ENCODE measurements around the gene FHDC1.

The FHDC1 gene

DNA sequence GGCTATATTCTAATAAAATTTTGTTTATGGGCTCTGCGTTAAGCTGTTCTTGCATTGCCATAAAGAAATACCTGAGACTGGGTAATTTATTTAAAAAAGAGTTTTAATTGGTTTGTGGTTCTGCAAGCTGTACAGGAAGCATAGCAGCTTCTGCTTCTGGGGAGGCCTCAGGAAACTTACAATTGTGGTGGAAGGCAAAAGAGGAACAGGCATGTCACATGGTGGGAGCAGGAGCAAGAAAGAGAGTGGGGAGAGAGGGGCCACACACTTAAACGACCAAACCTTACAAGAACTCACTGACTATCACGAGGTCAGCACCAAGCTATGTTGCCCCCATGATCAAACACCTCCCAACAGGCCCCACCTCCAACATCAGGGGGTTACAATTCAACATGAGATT lies 74.0 kb downstream of the FHDC1 start:
- no peak for DNase-seq

DNA sequence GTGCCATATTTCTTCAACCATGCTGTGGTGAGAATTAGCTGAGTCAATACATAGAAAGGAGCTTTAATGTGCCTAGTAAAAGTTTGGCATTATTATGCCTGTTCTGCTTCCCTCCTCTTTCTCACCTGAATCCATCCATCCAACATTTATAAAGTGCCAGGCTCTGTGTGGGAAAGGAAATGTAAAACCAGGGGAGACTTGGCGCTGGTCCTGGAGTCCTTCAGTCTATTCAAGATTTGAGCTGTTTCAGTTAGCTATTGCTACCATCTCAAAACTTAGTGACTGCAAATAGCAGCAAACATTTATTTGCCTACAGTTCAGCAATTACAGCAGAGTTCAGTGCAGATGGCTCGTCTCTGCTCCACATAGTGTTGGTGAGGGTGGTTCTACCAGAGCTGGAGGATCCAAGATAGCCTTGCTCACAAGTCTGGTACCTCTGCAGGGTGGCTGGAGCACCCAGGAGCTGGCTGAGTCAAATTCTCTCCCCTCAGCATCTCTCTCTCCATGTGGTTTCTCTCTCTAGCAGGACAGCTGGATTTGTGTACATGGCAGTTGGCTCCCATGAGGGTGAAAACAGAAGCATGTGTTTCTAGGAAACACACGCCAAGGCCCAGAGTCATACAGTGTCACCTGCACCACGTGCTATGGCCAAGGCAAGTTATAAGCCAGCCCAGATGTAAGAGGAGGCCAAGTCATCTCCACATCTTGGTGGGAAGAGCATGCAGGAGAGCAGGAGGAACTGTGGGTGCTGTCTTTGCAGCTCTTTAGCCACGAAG lies 77.3 kb downstream of the FHDC1 start:
- no peak for DNase-seq

DNA sequence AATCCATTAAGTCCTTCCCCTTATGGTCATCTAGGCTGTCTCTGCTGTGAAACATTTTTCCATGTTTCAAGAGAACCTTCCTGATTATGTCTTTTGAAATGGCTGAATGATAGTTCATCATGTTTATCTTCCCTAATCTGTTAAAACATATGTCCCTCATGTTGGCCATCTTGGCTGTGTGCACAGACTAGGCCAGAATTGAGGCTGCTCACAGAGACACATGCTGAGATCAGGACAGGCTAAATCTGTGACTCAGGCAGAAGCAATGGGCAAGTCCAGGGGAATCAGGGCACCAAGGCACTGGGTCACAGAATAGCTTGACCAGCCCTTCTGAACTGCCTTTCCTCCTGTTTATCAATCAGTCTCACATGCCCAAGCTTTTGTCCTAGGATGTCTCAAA lies 78.3 kb downstream of the FHDC1 start:
- DNase-seq = no peak

DNA sequence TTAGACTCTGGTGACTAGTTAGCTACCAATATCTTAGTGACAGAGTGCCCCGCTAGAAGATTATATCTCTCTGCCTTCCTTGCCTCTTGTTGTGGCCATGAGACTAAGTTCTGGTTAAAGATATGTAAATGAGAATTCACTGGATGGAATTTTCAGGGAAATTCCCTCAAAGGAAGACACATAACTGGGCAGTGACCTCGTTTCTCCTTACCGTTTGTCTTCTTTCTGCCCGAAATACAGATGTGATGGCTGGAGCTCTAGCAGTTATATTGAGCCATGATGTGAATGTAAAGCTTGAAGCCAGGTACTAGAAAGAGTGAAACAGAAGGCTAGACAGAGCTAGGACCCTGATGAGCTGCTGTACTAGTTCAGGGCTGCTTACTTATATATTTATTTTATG lies 80.5 kb downstream of the FHDC1 start:
- DNase-seq = no peak

DNA sequence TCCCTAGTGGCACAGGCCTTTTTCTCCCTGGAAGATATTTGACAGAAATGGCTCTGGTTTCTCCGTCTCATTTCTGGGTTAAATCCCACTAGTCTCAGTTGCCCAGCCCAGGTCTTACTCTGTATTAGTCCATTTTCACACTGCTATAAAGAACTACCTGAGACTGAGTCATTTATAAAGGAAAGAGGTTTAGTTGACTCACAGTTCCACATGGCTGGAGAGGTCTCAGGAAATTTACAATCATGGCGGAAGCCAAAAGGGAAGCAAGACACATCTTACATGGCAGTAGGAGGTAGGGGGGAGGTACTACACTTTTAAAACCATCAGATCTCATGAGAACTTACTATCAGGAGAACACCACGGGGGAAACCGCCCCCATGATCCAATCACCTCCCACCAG lies 81.9 kb downstream of the FHDC1 start:
- no peak for DNase-seq

DNA sequence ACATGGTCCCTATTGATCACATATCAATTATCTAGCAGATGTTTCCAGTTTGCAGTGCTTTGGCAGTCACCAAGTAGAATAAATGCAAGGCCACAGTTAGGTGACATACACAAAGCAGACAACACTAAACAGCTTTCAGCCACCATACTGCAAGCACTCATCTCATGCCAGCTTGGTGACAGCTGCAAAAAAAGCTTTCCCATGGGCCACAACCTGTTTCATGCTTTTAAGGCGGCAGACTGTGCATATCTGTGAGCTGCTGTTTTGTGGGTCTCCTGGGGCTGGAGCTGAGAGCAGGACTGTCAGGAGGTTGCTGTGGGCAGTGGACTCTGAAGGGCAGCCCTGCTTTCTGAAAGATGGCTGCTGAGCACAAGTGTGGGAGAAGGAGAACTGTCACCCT lies 82.6 kb downstream of the FHDC1 start:
- no peak for DNase-seq

DNA sequence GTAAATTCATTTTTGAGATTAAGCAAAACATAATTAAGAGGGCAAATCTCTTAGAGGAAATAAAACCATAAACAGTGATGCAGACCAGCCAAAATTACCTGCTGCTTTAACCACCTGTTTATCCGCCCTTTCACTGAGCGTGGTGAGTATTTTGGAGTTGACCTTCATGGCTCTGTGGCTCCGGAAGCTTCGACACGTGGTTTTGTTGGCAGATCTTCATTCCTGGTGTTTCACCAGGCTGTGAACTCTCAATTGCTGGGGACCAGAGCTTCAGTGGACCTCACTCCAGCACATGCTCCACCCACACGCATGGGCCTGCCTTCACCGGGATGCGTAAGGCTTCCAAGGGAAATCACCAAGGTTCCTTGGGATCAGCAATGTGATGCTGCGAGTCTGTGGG lies 83.8 kb downstream of the FHDC1 start:
- DNase-seq = no peak

DNA sequence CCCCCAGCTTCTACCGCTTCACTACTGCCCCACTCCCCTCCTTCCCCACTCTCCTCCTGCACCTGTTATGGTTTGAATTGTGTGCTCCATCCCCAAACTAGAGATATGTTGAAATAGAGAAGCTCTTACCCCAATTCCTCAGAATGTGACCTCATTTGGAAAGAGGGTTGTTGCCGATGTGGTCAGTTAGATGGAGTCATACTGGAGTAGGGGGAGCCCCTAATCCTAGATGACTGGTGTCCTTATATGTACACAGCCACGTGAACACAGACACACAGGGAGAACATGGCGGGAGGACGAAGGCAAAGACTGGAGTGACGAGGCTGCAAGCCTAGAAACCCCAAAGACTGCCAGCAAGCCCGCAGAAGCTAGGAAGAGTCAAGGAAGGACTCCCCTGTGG lies 84.3 kb downstream of the FHDC1 start:
- DNase-seq = no peak

DNA sequence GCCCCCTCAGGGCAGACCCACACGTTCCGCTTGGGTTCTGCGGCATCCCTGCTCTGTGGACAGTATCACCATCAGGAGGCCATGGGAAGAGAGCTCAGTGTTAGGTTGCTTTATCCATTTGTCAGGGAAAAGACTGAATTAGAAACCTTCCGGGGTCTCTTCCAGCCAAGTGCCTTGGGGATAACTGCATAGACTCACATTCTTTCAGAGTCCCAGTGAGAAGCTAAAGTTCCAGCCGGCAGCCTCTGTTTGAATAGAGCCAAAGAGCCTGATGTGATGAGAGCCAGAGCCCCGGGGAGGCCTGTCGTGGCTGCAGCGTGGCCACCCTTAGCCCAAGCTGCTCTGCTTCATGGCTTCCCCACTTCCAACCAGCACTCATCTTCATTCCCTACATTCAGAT lies 85.2 kb downstream of the FHDC1 start:
- DNase-seq = no peak

DNA sequence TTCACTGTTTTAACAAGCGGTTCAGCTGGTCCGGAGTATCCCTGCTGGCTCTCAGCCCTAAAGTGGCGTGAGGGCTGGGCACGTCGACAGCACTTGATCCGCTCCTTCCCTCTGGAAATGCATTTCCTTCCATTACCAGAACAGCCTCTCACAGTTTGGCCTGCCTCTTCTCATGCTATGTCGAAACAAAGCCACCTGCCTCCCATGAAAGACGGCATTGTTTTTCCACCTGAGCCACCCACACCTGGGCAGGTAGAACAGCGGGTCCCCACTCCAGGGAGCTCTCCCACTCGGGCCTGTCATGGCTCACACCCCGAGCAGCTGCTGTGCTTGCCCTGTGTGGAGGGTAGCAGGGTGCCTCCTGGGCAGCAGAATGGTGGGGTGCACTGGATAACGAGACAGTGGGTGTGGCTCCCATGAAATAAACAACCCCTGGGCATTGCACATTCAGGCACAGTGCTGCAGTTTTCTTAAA lies 86.2 kb downstream of the FHDC1 start:
- no peak for DNase-seq

DNA sequence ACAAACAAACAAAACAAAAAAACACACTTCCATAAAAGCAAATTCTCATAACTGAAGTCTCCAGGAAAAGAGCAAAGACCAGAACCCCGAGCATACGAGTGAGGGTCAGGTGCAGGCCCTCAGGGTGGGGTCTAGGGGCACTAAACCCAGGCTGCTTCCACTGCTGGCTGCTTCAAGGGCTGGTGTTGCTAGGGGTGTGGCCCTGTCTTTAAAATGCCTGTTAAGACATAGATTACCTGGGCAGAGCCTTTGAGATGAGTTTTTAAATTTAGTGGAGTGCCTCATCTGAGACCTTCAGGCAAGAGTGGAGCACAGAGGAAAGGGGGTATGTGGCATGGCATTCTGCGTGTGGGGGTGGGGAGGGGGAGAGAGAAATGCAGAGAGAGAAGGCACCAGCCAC lies 87.0 kb downstream of the FHDC1 start:
- no peak for DNase-seq

DNA sequence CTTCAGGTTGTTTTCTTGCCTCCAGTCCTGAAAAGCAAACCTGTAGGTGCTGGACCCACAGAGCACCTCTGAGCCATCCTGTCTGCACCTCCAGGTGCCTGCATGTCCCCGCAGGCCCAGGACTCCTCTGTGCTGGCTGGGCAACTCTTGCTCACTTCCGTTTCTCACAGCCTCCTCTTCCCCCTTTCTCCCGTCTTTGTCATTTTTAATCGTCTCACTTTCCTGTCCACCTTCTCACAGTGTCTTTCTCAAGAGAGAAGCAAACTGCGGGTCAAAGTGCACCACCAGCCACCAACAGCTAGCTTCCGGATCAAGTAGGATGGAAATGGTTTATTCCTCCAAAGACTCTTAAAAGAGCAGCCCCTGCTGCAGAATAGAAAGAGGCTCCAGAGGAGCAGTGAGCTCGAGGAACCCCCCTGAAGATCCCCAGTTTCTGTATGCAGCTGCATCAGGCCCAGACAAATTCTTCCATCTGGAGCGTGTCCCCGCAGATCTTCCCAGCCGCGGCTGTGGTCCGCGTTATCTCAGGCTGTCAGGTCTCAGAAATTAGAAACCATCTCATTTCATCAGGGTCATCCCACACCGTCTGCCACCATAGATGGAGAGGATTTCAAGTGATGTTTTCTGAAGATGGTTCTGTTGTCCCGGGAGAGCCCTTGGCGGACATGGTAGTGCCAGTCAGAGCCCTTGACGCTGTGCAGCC lies 87.7 kb downstream of the FHDC1 start:
- DNase-seq = no peak

DNA sequence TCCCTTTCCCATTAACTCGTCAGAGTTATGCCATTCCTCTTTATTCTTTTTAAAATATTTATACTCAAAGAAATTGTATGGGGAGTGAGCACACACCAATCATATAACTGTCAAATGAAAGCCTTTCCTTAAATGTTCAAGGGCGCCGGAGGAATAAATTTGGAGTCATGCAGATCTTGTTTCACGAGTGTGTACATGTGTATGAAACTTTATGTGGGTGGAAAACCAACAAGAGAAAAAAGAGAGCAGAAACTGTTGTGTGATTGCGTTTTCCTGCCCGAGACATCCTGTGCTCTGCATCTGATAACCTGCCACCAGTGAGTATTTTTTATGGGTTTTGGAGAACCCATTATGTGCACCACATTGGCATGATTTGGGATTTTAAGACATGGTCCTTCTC lies 88.3 kb downstream of the FHDC1 start:
- no peak for DNase-seq

DNA sequence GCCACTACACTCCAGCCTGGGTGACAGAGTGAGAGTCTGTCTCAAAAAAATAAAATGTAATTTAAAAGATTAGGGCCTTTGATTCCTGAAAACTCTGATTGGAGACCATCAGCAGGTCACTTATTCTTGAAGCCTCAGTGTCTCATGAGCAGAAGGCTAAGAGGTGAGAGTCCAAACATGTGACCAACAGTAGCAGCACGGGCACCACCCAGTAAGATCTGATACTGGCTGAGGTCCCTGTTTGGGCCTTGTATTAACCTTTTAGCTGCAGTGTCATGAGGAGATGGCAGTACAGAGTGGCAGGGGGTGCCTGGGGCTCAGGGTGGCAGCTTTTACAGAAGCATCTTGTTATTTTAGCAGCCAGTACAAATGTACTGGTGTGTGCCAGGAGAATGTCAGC lies 89.3 kb downstream of the FHDC1 start:
- DNase-seq = no peak

DNA sequence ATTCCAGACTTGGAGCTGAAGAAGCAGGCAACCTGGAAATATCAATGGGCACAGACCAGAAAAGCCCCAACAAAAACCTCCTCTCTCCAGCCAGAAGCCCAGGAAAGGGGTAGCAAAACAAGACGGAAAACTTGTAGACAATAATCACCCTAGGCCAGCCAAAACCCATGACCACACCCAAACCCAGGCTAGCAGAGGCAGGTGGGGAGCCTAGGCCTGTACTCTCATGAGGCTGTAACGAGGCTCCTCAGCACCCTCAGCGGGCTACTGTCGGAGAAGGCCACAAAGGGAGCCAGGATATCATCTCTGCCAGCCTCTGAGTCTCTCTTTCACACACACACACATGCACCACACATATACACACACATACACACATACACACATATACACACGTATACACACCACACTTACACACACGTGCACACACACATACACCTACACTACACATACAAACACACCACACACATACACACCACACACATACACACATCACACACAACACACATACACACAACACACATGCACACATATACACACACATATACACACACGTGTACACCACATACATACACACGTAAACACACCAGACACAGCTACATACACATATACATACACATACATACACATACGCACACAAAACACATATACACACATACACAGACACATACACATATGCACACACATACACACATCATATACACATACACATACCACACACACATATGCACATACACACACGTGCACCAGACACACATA lies 90.6 kb downstream of the FHDC1 start:
- DNase-seq = no peak

DNA sequence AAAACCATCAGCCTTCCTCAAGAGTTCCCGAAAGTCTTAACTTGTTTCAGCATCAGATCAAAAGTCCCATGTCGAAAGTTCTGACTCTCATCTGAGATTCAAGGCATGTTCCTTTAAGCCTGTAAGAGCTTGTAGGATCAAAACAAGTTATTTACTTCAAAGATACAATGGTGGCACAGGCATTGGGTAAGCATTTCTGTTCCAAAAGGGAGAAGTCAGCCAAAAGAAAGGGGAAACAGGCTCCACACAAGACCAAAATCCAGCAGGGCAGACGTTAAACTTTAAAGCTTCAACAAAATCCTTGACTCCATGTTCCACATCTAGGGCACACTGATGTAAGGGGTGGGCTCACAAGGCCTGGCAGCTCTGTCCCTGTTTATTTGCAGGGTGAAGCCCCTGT lies 91.7 kb downstream of the FHDC1 start:
- no peak for DNase-seq

DNA sequence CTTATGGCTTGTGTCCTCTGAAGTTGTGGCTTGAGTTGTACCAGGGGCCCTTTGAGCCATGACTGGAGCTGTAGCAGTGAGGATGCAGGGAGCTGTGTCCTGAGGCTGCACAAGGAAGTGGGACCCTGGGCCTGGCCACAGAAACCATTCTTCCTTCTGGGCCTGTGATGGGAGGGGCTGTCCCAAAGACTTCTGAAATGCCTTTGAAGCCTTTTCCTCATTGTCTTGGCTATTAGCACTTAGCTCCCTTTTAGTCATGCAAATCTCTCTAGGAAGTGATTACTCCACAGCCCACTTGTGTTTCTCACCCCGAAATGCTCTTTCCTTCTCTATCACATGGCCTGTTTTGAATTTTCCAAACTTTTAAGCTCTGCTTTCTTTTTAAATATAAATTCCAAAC lies 92.4 kb downstream of the FHDC1 start:
- DNase-seq = no peak

Data from left hindlimb (tissue), 1 donor.